ENCODE measurements around the gene SCAMP2. TPM values are rescaled to one million over a fixed set of nuclear protein-coding genes. Genes with fewer than 3 reads are reported as not detected.
"Not testable (repeated sequence)": the region's sequence is repeated elsewhere in the genome, so short reads cannot be mapped to it uniquely, and the experiment has no call there.

SCAMP2 gene
- total and polyA plus RNA-seq, 5 donors from 2014 or later = 107 to 194 (median 152) TPM

- H3K4me3 Mint-ChIP-seq = peak within 1 kb of the TSS; percentile 84 to 94 (median 90)
- DNase-seq (peak; percentile 80 to 89 (median 82)), ATAC-seq (ENCODE audit: low read depth in 2 of 2) (peak; percentile 87)
- H3K9me3 Mint-ChIP-seq = no peaks in the 10 kb centered on the region
- peak within 1 kb of the TSS; percentile 78 for H3K4me3 ChIP-seq (ENCODE audit: low read depth, low read length)
- peak within 1 kb of the TSS; percentile 81 for H3K27ac ChIP-seq (ENCODE audit: insufficient read depth, low read length, poor library complexity, severe bottlenecking)
- H3K36me3 Mint-ChIP-seq = peaks cover 21% of the 10 kb centered on the region
- H3K27ac Mint-ChIP-seq = peak within 1 kb of the TSS; percentile 92 to 97 (median 94)
- H3K4me1 Mint-ChIP-seq = peaks cover 19 to 60% (median 34%) of the 10 kb centered on the region in 4 donors
- no peaks in the 10 kb centered on the region for H3K9me3 ChIP-seq (ENCODE audit: control insufficient read depth in 2 of 2, low read length in 2 of 2)
- peaks cover 56% of the 10 kb centered on the region for H3K4me1 ChIP-seq (ENCODE audit: control insufficient read depth, insufficient read depth, low read length, poor library complexity, severe bottlenecking)
- no peaks in the 10 kb centered on the region for H3K27me3 ChIP-seq (ENCODE audit: control insufficient read depth, insufficient read depth, low read length)
- H3K36me3 ChIP-seq (ENCODE audit: control insufficient read depth, insufficient read depth, low read length) = peaks cover 3% of the 10 kb centered on the region
- peaks cover 4% of the 10 kb centered on the region for H3K27me3 Mint-ChIP-seq
Measured at GRCh38 chr15:74889883-74890664, 16.9 kb upstream of the SCAMP2 start, which contains the start of gene MPI. Gene MPI, plus strand, starts transcription at chr15:74890042. Its CDS starts 32 bp downstream, at chr15:74890074.

GRCh38 chr15:74889390-74889882 lies 16.3 kb upstream of the SCAMP2 start:
- no peaks in the 10 kb centered on the region for H3K27me3 ChIP-seq (ENCODE audit: control insufficient read depth, insufficient read depth, low read length)
- Mint-ChIP-seq H3K27ac (peak overlapping the region; percentile 92 to 97 (median 94)), H3K36me3 (peaks cover 21% of the 10 kb centered on the region), H3K4me3 (peak overlapping the region; percentile 84 to 94 (median 90)), H3K4me1 (peaks cover 19 to 64% (median 38%) of the 10 kb centered on the region in 4 donors), H3K9me3 (no peaks in the 10 kb centered on the region), H3K27me3 (peaks cover 4% of the 10 kb centered on the region)
- H3K36me3 ChIP-seq (ENCODE audit: control insufficient read depth, insufficient read depth, low read length) = peaks cover 3% of the 10 kb centered on the region
- no peaks in the 10 kb centered on the region for H3K9me3 ChIP-seq (ENCODE audit: control insufficient read depth in 2 of 2, low read length in 2 of 2)
- DNase-seq = no peak
- H3K4me1 ChIP-seq (ENCODE audit: control insufficient read depth, insufficient read depth, low read length, poor library complexity, severe bottlenecking) = peaks cover 60% of the 10 kb centered on the region
- H3K27ac ChIP-seq (ENCODE audit: insufficient read depth, low read length, poor library complexity, severe bottlenecking) = peak overlapping the region; percentile 81
- peak overlapping the region; percentile 78 for H3K4me3 ChIP-seq (ENCODE audit: low read depth, low read length)
- ATAC-seq (ENCODE audit: low read depth in 2 of 2) = peak; percentile 3 to 5

- H3K4me1 Mint-ChIP-seq = peaks cover 16 to 65% (median 41%) of the 10 kb centered on the region in 4 donors
Measured at GRCh38 chr15:74888716-74889115, 15.6 kb upstream of the SCAMP2 start.

GRCh38 chr15:74887537-74888193 lies 14.5 kb upstream of the SCAMP2 start:
- not testable (repeated sequence) for H3K27ac Mint-ChIP-seq; H3K27ac ChIP-seq (ENCODE audit: insufficient read depth, low read length, poor library complexity, severe bottlenecking); ATAC-seq (ENCODE audit: low read depth in 2 of 2); H3K27me3 Mint-ChIP-seq; H3K27me3 ChIP-seq (ENCODE audit: control insufficient read depth, insufficient read depth, low read length); H3K36me3 ChIP-seq (ENCODE audit: control insufficient read depth, insufficient read depth, low read length); H3K9me3 ChIP-seq (ENCODE audit: control insufficient read depth in 2 of 2, low read length in 2 of 2); H3K9me3 Mint-ChIP-seq; H3K4me3 ChIP-seq (ENCODE audit: low read depth, low read length); DNase-seq; H3K36me3 Mint-ChIP-seq
- peaks cover 57% of the 10 kb centered on the region for H3K4me1 ChIP-seq (ENCODE audit: control insufficient read depth, insufficient read depth, low read length, poor library complexity, severe bottlenecking)
- Mint-ChIP-seq H3K4me3 (peak overlapping the region in 1 of 4 donors; percentile 77), H3K4me1 (peaks cover 12 to 63% (median 34%) of the 10 kb centered on the region in 4 donors)

More at GRCh38 chr15:74888716-74889115, 15.6 kb upstream of the SCAMP2 start:
- H3K27me3 ChIP-seq (ENCODE audit: control insufficient read depth, insufficient read depth, low read length) = no peaks in the 10 kb centered on the region
- peak overlapping the region in 3 of 4 donors; percentile 26 to 90 (median 84) for H3K4me3 Mint-ChIP-seq
- no peak overlapping the region for H3K4me3 ChIP-seq (ENCODE audit: low read depth, low read length)
- H3K27me3 Mint-ChIP-seq = peaks cover 4% of the 10 kb centered on the region
- ATAC-seq (ENCODE audit: low read depth in 2 of 2) = no peak
- H3K4me1 ChIP-seq (ENCODE audit: control insufficient read depth, insufficient read depth, low read length, poor library complexity, severe bottlenecking) = peaks cover 60% of the 10 kb centered on the region
- H3K36me3 ChIP-seq (ENCODE audit: control insufficient read depth, insufficient read depth, low read length) = peaks cover 3% of the 10 kb centered on the region
- no peak for DNase-seq
- H3K27ac ChIP-seq (ENCODE audit: insufficient read depth, low read length, poor library complexity, severe bottlenecking) = peak overlapping the region; percentile 81
- H3K9me3 ChIP-seq (ENCODE audit: control insufficient read depth in 2 of 2, low read length in 2 of 2) = no peaks in the 10 kb centered on the region
- H3K36me3 Mint-ChIP-seq = peaks cover 19% of the 10 kb centered on the region
- H3K9me3 Mint-ChIP-seq = no peaks in the 10 kb centered on the region
- H3K27ac Mint-ChIP-seq = peak overlapping the region in 2 of 3 donors; percentile 92 to 97

GRCh38 chr15:74885461-74885860 lies 12.3 kb upstream of the SCAMP2 start:
- peaks cover 7 to 44% (median 25%) of the 10 kb centered on the region in 4 donors for H3K4me1 Mint-ChIP-seq
- peaks cover 4% of the 10 kb centered on the region for H3K27me3 Mint-ChIP-seq
- Histone ChIP-seq H3K27me3 (ENCODE audit: control insufficient read depth, insufficient read depth, low read length) (no peaks in the 10 kb centered on the region), H3K4me3 (ENCODE audit: low read depth, low read length) (no peak overlapping the region), H3K36me3 (ENCODE audit: control insufficient read depth, insufficient read depth, low read length) (no peaks in the 10 kb centered on the region), H3K27ac (ENCODE audit: insufficient read depth, low read length, poor library complexity, severe bottlenecking) (no peak overlapping the region), H3K4me1 (ENCODE audit: control insufficient read depth, insufficient read depth, low read length, poor library complexity, severe bottlenecking) (peaks cover 39% of the 10 kb centered on the region), H3K9me3 (ENCODE audit: control insufficient read depth in 2 of 2, low read length in 2 of 2) (no peaks in the 10 kb centered on the region)
- H3K36me3 Mint-ChIP-seq = no peaks in the 10 kb centered on the region
- ATAC-seq (ENCODE audit: low read depth in 2 of 2) = no peak
- H3K4me3 Mint-ChIP-seq = no peak overlapping the region
- no peak overlapping the region for H3K27ac Mint-ChIP-seq
- no peak for DNase-seq
- no peaks in the 10 kb centered on the region for H3K9me3 Mint-ChIP-seq

GRCh38 chr15:74884428-74885223 lies 11.5 kb upstream of the SCAMP2 start:
- H3K36me3 Mint-ChIP-seq = no peaks in the 10 kb centered on the region
- Histone ChIP-seq H3K9me3 (ENCODE audit: control insufficient read depth in 2 of 2, low read length in 2 of 2) (no peaks in the 10 kb centered on the region), H3K4me3 (ENCODE audit: low read depth, low read length) (peak overlapping the region; percentile 64), H3K36me3 (ENCODE audit: control insufficient read depth, insufficient read depth, low read length) (no peaks in the 10 kb centered on the region), H3K27me3 (ENCODE audit: control insufficient read depth, insufficient read depth, low read length) (no peaks in the 10 kb centered on the region), H3K27ac (ENCODE audit: insufficient read depth, low read length, poor library complexity, severe bottlenecking) (peak overlapping the region; percentile 9), H3K4me1 (ENCODE audit: control insufficient read depth, insufficient read depth, low read length, poor library complexity, severe bottlenecking) (peaks cover 32% of the 10 kb centered on the region)
- H3K4me1 Mint-ChIP-seq = peaks cover 3 to 36% (median 19%) of the 10 kb centered on the region in 4 donors
- ATAC-seq (ENCODE audit: low read depth in 2 of 2) (no peak), DNase-seq (no peak)
- peak overlapping the region; percentile 14 to 81 (median 73) for H3K27ac Mint-ChIP-seq
- H3K27me3 Mint-ChIP-seq = peaks cover 2% of the 10 kb centered on the region
- peak overlapping the region in 3 of 4 donors; percentile 29 to 74 (median 64) for H3K4me3 Mint-ChIP-seq
- no peaks in the 10 kb centered on the region for H3K9me3 Mint-ChIP-seq

GRCh38 chr15:74882528-74882927 lies 9.4 kb upstream of the SCAMP2 start:
- Histone ChIP-seq H3K27me3 (ENCODE audit: control insufficient read depth, insufficient read depth, low read length) (no peaks in the 10 kb centered on the region), H3K4me1 (ENCODE audit: control insufficient read depth, insufficient read depth, low read length, poor library complexity, severe bottlenecking) (peaks cover 22% of the 10 kb centered on the region), H3K36me3 (ENCODE audit: control insufficient read depth, insufficient read depth, low read length) (no peaks in the 10 kb centered on the region), H3K27ac (ENCODE audit: insufficient read depth, low read length, poor library complexity, severe bottlenecking) (no peak overlapping the region), H3K9me3 (ENCODE audit: control insufficient read depth in 2 of 2, low read length in 2 of 2) (no peaks in the 10 kb centered on the region), H3K4me3 (ENCODE audit: low read depth, low read length) (no peak overlapping the region)
- Mint-ChIP-seq H3K4me1 (peaks cover 0 to 24% (median 12%) of the 10 kb centered on the region in 4 donors), H3K36me3 (no peaks in the 10 kb centered on the region), H3K9me3 (peaks cover 0 to 2% (median 0%) of the 10 kb centered on the region in 7 donors), H3K27me3 (no peaks in the 10 kb centered on the region), H3K4me3 (no peak overlapping the region), H3K27ac (peak overlapping the region in 1 of 3 donors; percentile 69)
- DNase-seq = no peak
- ATAC-seq (ENCODE audit: low read depth in 2 of 2) = no peak
